ENCODE measurements around the gene MAGED1.

- TF ChIP-seq CTCF (conservative IDR thresholded peaks at IDR 0.05 in 1 of 2, IDR thresholded peaks at IDR 0.05 in 1 of 2; ENCODE audit: low read depth in 1 of 2, low read length in 2 of 2) (no peak), EZH2 (IDR thresholded peaks at IDR 0.05; ENCODE audit: low read length, missing control alignments) (no peak)
These were observed 9.2 kb downstream of the MAGED1 start for GRCh38 chrX:51902510-51903050.
